A673 (cell line): ENCODE results near the gene APC2. TPM values are rescaled to one million over a fixed set of nuclear protein-coding genes. Genes with fewer than 3 reads are reported as not detected.

ENCODE experiments used
- BruUV-seq: library from RNA; stranded (reverse); fragments of 400-500 nt; replicated peaks from 2 replicates; lab custom pipeline; 2021; lab: Mats Ljungman, UMichigan
- CTCF ChIA-PET: fragments of 300-600 bp; sonication (Branson Sonifier 250); formaldehyde crosslinking; loops from one replicate; lab custom pipeline; 2022; ENCODE audit warnings: antibody characterized with exemption; lab: Charles Lee
- POLR2A ChIA-PET: fragments of 300-600 bp; sonication (Branson Sonifier 250); formaldehyde crosslinking; loops from one replicate; lab custom pipeline; 2022; ENCODE audit warnings: antibody characterized with exemption; ENCODE audit not compliant: low non-redundant PET; lab: Charles Lee
- DNase-seq: peaks from one replicate; pipeline ENCODE4 v3.0.0-alpha.2; 2015; ENCODE audit warnings: low spot score
- H3K27ac ChIP-seq: fragments of 200-600 bp; sonication (generic); 2 replicates; pipeline ENCODE4 v1.5.1; 2016; ENCODE audit warnings: mixed run types, low read depth, mild to moderate bottlenecking, mixed read lengths, antibody characterized with exemption, low read length; ENCODE audit not compliant: poor library complexity, severe bottlenecking
- H3K27me3 ChIP-seq: fragments of 200-600 bp; sonication (generic); replicated peaks from 2 replicates; pipeline ENCODE4 v1.6.1; 2017; ENCODE audit warnings: mixed run types, low read depth, mild to moderate bottlenecking, mixed read lengths, antibody characterized with exemption, low read length; ENCODE audit not compliant: insufficient read depth, poor library complexity
- H3K36me3 ChIP-seq: fragments of 200-600 bp; sonication (generic); 2 replicates; pipeline ENCODE4 v1.6.1; 2016; ENCODE audit warnings: mixed run types, mild to moderate bottlenecking, mixed read lengths, antibody characterized with exemption, low read length; ENCODE audit not compliant: insufficient read depth, poor library complexity, severe bottlenecking
- H3K4me1 ChIP-seq: fragments of 200-600 bp; sonication (generic); 2 replicates; pipeline ENCODE4 v1.6.1; 2017; ENCODE audit warnings: mixed run types, mild to moderate bottlenecking, mixed read lengths, antibody characterized with exemption, low read length; ENCODE audit not compliant: insufficient read depth, poor library complexity, severe bottlenecking
- H3K4me3 ChIP-seq: fragments of 200-600 bp; sonication (generic); 2 replicates; pipeline ENCODE4 v1.5.1; 2016; ENCODE audit warnings: low read depth, mixed run types, mild to moderate bottlenecking, mixed read lengths, low read length; ENCODE audit not compliant: poor library complexity, severe bottlenecking
- H3K9me3 ChIP-seq: fragments of 200-600 bp; sonication (generic); 2 replicates; pipeline ENCODE4 v1.6.1; 2016; ENCODE audit warnings: mixed run types, low read depth, mild to moderate bottlenecking, mixed read lengths, antibody characterized with exemption, low read length; ENCODE audit not compliant: poor library complexity, severe bottlenecking
- CTCF ChIP-seq: fragments of 300-800, 200-600 bp; sonication (generic); conservative IDR thresholded peaks from 2 replicates; pipeline ENCODE4 v1.5.1; 2017; ENCODE audit warnings: low read depth, mild to moderate bottlenecking, antibody characterized with exemption, low read length, moderate library complexity, mixed read lengths
- EZH2 ChIP-seq: fragments of 200-600 bp; sonication (generic); IDR thresholded peaks from 2 replicates; pipeline ENCODE4 v1.6.1; 2017; ENCODE audit warnings: borderline replicate concordance, low read depth, mild to moderate bottlenecking, mixed read lengths, antibody characterized with exemption, low read length; ENCODE audit not compliant: poor library complexity, severe bottlenecking
- intact Hi-C: fragments of 100-400 bp; cut with micrococcal nuclease; formaldehyde crosslinking; loops from one replicate; pipeline ENCODE4 v1.10.0; 2022; ENCODE audit not compliant: unreplicated experiment
- total RNA-seq: library from RNA; stranded (reverse); gene quantifications from 2 replicates; pipeline ENCODE4 v1.2.3, GENCODE V29; 2021

APC2 gene
- total RNA-seq, 1 experiment from 2014 or later: 1.3 TPM

- ChIA-PET CTCF (no interaction called here), POLR2A (no interaction called here)
- no peak for TF ChIP-seq EZH2
- no peak for TF ChIP-seq CTCF
- H3K27me3 ChIP-seq: no peaks in the 10 kb centered on the region
- H3K27ac ChIP-seq: no peak overlapping the region
- no TSS peak for BruUV-seq
- intact Hi-C loops: no loop called here
- H3K4me1 ChIP-seq: no peaks in the 10 kb centered on the region
- H3K9me3 ChIP-seq: no peaks in the 10 kb centered on the region
- no peak for DNase-seq
- peaks cover 90% of the 10 kb centered on the region for H3K36me3 ChIP-seq
- no peak overlapping the region for H3K4me3 ChIP-seq
Observed at GRCh38 chr19:1426736-1427135, 23.2 kb upstream of the APC2 start.

- H3K36me3 ChIP-seq: peaks cover 89% of the 10 kb centered on the region
- intact Hi-C loops: no loop called here
- no peaks in the 10 kb centered on the region for H3K27me3 ChIP-seq
- H3K9me3 ChIP-seq: no peaks in the 10 kb centered on the region
- ChIA-PET CTCF (no interaction called here), POLR2A (no interaction called here)
- no peak overlapping the region for H3K4me3 ChIP-seq
- H3K27ac ChIP-seq: no peak overlapping the region
- no TSS peak for BruUV-seq
- no peak for DNase-seq
- TF ChIP-seq CTCF (no peak), EZH2 (no peak)
- H3K4me1 ChIP-seq: no peaks in the 10 kb centered on the region
Observed at GRCh38 chr19:1427221-1427920, 22.6 kb upstream of the APC2 start.

GRCh38 chr19:1428738-1429391 is 21.1 kb upstream of the APC2 start:
- Histone ChIP-seq H3K27me3 (no peaks in the 10 kb centered on the region), H3K36me3 (peaks cover 88% of the 10 kb centered on the region), H3K9me3 (no peaks in the 10 kb centered on the region), H3K4me3 (no peak overlapping the region), H3K4me1 (no peaks in the 10 kb centered on the region), H3K27ac (no peak overlapping the region)
- intact Hi-C loops: no loop called here
- DNase-seq: no peak
- CTCF ChIA-PET: no interaction called here
- TF ChIP-seq CTCF (no peak), EZH2 (no peak)
- no TSS peak for BruUV-seq
- POLR2A ChIA-PET: no interaction called here
